Measurements from ENCODE around the gene SLC16A11. TPM values are rescaled to one million over a fixed set of nuclear protein-coding genes. Genes with fewer than 3 reads are reported as not detected.
"Not testable (repeated sequence)": the region's sequence is repeated elsewhere in the genome, so short reads cannot be mapped to it uniquely, and the experiment has no call there.

Gene SLC16A11
- polyA plus RNA-seq, 1 donor from 2014 or later, result not detected

DNA sequence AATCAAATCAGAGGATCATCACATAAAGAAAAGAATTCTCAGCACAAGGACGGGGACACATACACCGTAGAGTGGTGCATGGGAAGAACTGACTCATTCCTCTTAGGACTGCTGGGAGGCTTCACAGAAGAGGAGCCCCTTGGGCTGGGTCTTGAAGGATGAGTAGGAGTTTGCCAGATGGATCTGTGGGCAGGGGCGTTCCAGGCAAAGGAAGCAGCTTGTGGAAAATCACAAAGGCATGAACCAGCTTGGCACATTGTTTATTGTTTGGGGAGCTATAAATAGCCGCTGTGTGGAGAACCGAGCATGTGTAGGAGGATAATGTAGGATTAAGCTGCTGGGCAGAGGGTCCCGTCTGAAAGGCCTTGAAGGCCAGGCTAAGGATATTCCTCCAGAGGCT is 5.1 kb upstream of the SLC16A11 start:
- H4K20me1 ChIP-seq (ENCODE audit: insufficient read depth), result no peaks in the 10 kb centered on the region
- no peaks in the 10 kb centered on the region for H3K9me2 ChIP-seq (ENCODE audit: insufficient read depth, low read length)
- H3F3A ChIP-seq (ENCODE audit: insufficient read depth, low read length, poor library complexity, severe bottlenecking), result peaks cover 3% of the 10 kb centered on the region
- H3K36me3 ChIP-seq (ENCODE audit: insufficient read depth, low read length), result no peaks in the 10 kb centered on the region
- no peaks in the 10 kb centered on the region for H3K9me3 ChIP-seq (ENCODE audit: low read length)
- H3K79me2 ChIP-seq (replicated peaks; ENCODE audit: insufficient read depth, low read length), result no peaks in the 10 kb centered on the region
- H2AFZ ChIP-seq (ENCODE audit: low read depth, low read length), result no peak overlapping the region
- H3K27me3 ChIP-seq (ENCODE audit: insufficient read depth, low read depth, low read length), result peaks cover 23% of the 10 kb centered on the region
- no peak overlapping the region for H3K27ac ChIP-seq (ENCODE audit: low read length)
- TF ChIP-seq POLR2AphosphoS5 (IDR thresholded peaks at IDR 0.05) (no peak), TAF1 (IDR thresholded peaks at IDR 0.05; ENCODE audit: low read depth) (no peak), MXI1 (conservative IDR thresholded peaks at IDR 0.05; ENCODE audit: poor library complexity, severe bottlenecking) (no peak), EZH2 (IDR thresholded peaks at IDR 0.05; ENCODE audit: borderline replicate concordance, insufficient read depth, low read length, poor library complexity, severe bottlenecking) (no peak), EP300 (conservative IDR thresholded peaks at IDR 0.05; ENCODE audit: poor library complexity, severe bottlenecking) (no peak), SMC3 (conservative IDR thresholded peaks at IDR 0.05; ENCODE audit: poor library complexity) (no peak), RAD21 (conservative IDR thresholded peaks at IDR 0.05) (no peak)
- TF ChIP-seq, protein P1, sequence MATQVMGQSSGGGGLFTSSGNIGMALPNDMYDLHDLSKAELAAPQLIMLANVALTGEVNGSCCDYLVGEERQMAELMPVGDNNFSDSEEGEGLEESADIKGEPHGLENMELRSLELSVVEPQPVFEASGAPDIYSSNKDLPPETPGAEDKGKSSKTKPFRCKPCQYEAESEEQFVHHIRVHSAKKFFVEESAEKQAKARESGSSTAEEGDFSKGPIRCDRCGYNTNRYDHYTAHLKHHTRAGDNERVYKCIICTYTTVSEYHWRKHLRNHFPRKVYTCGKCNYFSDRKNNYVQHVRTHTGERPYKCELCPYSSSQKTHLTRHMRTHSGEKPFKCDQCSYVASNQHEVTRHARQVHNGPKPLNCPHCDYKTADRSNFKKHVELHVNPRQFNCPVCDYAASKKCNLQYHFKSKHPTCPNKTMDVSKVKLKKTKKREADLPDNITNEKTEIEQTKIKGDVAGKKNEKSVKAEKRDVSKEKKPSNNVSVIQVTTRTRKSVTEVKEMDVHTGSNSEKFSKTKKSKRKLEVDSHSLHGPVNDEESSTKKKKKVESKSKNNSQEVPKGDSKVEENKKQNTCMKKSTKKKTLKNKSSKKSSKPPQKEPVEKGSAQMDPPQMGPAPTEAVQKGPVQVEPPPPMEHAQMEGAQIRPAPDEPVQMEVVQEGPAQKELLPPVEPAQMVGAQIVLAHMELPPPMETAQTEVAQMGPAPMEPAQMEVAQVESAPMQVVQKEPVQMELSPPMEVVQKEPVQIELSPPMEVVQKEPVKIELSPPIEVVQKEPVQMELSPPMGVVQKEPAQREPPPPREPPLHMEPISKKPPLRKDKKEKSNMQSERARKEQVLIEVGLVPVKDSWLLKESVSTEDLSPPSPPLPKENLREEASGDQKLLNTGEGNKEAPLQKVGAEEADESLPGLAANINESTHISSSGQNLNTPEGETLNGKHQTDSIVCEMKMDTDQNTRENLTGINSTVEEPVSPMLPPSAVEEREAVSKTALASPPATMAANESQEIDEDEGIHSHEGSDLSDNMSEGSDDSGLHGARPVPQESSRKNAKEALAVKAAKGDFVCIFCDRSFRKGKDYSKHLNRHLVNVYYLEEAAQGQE (IDR thresholded peaks at IDR 0.05; ENCODE audit: borderline replicate concordance), result no peak
- TF ChIP-seq, protein P2, sequence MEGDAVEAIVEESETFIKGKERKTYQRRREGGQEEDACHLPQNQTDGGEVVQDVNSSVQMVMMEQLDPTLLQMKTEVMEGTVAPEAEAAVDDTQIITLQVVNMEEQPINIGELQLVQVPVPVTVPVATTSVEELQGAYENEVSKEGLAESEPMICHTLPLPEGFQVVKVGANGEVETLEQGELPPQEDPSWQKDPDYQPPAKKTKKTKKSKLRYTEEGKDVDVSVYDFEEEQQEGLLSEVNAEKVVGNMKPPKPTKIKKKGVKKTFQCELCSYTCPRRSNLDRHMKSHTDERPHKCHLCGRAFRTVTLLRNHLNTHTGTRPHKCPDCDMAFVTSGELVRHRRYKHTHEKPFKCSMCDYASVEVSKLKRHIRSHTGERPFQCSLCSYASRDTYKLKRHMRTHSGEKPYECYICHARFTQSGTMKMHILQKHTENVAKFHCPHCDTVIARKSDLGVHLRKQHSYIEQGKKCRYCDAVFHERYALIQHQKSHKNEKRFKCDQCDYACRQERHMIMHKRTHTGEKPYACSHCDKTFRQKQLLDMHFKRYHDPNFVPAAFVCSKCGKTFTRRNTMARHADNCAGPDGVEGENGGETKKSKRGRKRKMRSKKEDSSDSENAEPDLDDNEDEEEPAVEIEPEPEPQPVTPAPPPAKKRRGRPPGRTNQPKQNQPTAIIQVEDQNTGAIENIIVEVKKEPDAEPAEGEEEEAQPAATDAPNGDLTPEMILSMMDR (IDR thresholded peaks at IDR 0.05; ENCODE audit: poor library complexity, severe bottlenecking), result no peak
- H3K9ac ChIP-seq (ENCODE audit: low read length), result no peak overlapping the region
- no peak overlapping the region for H3K4me3 ChIP-seq (ENCODE audit: low read length)
- H3K4me2 ChIP-seq (ENCODE audit: low read length), result no peak overlapping the region

DNA sequence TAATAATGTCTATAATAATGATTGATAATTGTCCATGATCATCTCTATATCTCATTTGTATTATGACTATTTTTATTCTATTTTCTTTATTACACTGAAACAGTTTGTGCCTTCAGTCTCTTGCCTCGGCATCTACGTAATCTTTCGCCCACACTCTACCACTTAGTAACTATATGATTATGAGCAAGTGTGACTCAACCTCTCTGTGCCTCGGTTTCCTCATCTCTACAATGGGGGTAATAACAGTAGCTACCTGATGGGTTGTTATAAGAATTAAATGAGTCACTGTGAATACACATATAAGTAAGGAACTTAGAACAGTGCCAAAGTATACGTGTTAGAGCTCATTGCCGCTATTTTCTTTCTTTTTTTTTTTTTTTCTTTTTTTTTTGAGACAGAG is 3.7 kb upstream of the SLC16A11 start:
- H3K9ac ChIP-seq (ENCODE audit: low read length), result no peak overlapping the region
- H3K9me2 ChIP-seq (ENCODE audit: insufficient read depth, low read length), result no peaks in the 10 kb centered on the region
- H3K36me3 ChIP-seq (ENCODE audit: insufficient read depth, low read length), result no peaks in the 10 kb centered on the region
- no peak overlapping the region for H2AFZ ChIP-seq (ENCODE audit: low read depth, low read length)
- peaks cover 3% of the 10 kb centered on the region for H3F3A ChIP-seq (ENCODE audit: insufficient read depth, low read length, poor library complexity, severe bottlenecking)
- no peaks in the 10 kb centered on the region for H4K20me1 ChIP-seq (ENCODE audit: insufficient read depth)
- no peak for TF ChIP-seq TAF1 (IDR thresholded peaks at IDR 0.05; ENCODE audit: low read depth)
- TF ChIP-seq, protein P2 (IDR thresholded peaks at IDR 0.05; ENCODE audit: poor library complexity, severe bottlenecking), result no peak
- no peak for TF ChIP-seq EZH2 (IDR thresholded peaks at IDR 0.05; ENCODE audit: borderline replicate concordance, insufficient read depth, low read length, poor library complexity, severe bottlenecking)
- TF ChIP-seq EP300 (conservative IDR thresholded peaks at IDR 0.05; ENCODE audit: poor library complexity, severe bottlenecking), result no peak
- no peak for TF ChIP-seq RAD21 (conservative IDR thresholded peaks at IDR 0.05)
- TF ChIP-seq POLR2AphosphoS5 (IDR thresholded peaks at IDR 0.05), result no peak
- no peak for TF ChIP-seq SMC3 (conservative IDR thresholded peaks at IDR 0.05; ENCODE audit: poor library complexity)
- no peak overlapping the region for H3K4me3 ChIP-seq (ENCODE audit: low read length)
- H3K27ac ChIP-seq (ENCODE audit: low read length), result no peak overlapping the region
- H3K79me2 ChIP-seq (replicated peaks; ENCODE audit: insufficient read depth, low read length), result no peaks in the 10 kb centered on the region
- H3K27me3 ChIP-seq (ENCODE audit: insufficient read depth, low read depth, low read length), result peaks cover 37% of the 10 kb centered on the region
- no peaks in the 10 kb centered on the region for H3K9me3 ChIP-seq (ENCODE audit: low read length)
- no peak overlapping the region for H3K4me2 ChIP-seq (ENCODE audit: low read length)

DNA sequence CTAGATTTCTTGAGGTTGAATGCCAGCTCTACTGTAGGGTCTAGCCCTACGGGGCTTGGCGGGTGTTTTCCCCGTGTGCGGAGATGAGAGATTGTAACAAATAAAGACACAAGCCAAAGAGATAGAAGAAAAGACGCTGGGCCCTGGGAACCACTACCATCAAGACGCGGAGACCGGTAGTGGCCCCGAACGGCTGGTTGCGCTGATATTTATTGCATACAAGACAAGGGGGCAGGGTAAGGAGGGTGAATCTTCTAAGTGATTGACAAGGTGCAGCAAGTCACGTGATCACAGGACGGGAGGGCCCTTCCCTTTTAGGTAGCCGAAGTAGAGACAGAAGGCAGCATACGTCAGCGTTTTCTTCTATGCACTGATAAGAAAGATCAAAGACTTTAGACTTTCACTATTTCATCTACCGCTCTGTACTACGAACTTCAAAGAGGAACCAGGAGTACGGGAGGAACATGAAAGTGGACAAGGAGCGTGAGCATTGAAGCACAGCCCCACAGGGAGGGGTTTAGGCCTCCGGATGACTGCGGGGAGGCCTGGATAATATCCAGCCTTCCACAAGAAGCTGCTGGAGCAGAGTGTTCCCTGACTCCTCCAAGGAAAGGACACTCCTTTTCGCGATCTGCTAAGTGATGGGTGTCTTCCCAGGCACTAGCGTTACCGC is 3.0 kb upstream of the SLC16A11 start:
- peak overlapping the region; percentile 48 for H3K27ac ChIP-seq (ENCODE audit: low read length)
- not testable (repeated sequence) for H4K20me1 ChIP-seq (ENCODE audit: insufficient read depth); H3K36me3 ChIP-seq (ENCODE audit: insufficient read depth, low read length); H3F3A ChIP-seq (ENCODE audit: insufficient read depth, low read length, poor library complexity, severe bottlenecking); H3K9me2 ChIP-seq (ENCODE audit: insufficient read depth, low read length); H3K79me2 ChIP-seq (replicated peaks; ENCODE audit: insufficient read depth, low read length); H3K9me3 ChIP-seq (ENCODE audit: low read length)
- H3K9ac ChIP-seq (ENCODE audit: low read length), result peak overlapping the region; percentile 53
- H2AFZ ChIP-seq (ENCODE audit: low read depth, low read length), result peak overlapping the region; percentile 56
- H3K4me3 ChIP-seq (ENCODE audit: low read length), result peak overlapping the region; percentile 61
- peak overlapping the region; percentile 72 for H3K4me2 ChIP-seq (ENCODE audit: low read length)
- peaks cover 44% of the 10 kb centered on the region for H3K27me3 ChIP-seq (ENCODE audit: insufficient read depth, low read depth, low read length)
